GM21529 (cell line): Measurements from ENCODE around the gene PAK1.

Experiments
- ATAC-seq: cut with Tn5 transposase; IDR thresholded peaks from one replicate; pipeline ENCODE4 v1.9.1; 2021; ENCODE audit not compliant: unreplicated experiment

PAK1 gene

DNA sequence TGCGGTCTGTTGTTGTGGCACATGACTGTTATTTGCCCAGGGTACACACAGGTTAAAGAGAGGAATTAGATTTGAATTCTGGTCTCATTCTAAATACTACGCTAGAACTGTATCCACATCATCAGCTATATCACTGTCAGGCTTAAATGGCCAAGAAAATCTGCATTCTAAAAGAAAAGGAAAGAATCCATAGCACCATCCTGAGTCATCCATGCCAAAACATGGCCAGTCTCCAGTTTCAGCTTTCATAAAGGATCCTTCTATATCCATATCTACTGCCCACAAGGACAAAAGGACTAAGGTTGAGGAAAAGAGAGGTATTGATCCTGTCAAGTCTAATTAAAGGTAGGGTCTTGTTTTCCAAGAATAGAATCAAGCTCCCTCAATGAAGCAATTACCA lies 98.8 kb downstream of the PAK1 start:
- no peak for ATAC-seq

DNA sequence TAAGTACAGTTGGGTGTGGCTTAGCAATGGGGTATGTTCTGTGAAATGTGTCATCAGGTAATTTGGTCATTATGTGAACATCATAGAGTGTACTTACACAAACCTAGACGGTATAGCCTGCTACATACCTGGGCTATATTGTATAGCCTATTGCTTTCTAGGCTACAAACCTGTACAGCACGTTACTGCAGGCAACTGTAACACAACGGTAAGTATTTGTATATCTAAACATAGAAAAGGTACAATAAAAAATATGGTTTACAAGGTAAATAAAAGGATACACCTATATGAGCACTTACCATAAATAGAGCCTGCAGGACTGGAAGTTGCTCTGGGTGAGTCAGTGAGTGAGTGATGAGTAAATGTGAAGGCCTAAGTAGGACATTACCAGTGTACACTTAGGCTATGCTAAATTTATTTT lies 99.3 kb downstream of the PAK1 start:
- no peak for ATAC-seq

DNA sequence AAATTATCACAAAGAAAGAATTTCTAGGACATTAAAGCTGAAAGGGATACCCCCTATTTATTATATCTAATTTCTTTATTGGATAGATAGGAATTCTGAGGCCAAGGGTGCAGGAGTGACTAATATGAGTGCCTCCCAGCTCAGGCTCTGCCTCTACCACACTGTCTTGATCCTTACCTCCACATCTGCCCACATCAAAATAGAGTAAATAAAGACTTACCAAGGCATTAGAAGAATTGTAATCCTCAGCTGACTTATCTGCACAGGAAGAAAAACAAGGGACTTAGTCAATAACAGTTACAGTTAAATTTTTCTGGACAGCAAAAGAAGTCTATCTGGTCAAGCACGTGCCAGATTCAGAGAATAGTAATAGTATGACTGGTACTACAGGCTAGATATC lies 99.8 kb downstream of the PAK1 start:
- ATAC-seq, result no peak

DNA sequence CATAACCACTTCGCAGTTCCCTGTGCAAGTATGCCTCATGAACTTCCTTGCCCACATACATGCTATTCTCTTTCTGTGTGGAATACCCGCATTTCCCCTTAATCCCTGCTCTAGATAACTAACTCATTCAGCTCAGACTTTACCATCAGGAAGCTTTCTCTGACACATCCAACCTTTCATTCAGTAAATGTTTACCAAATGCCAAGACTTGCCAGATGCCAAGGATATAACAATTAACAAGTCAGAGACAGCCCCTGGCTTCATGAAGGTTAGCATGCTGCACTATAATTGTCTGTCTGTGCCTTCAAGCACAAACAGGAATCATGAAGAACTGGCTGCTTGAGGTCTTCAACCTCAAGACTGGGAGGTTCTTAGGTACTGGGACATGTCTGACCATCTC lies 101.2 kb downstream of the PAK1 start:
- ATAC-seq, result no peak

DNA sequence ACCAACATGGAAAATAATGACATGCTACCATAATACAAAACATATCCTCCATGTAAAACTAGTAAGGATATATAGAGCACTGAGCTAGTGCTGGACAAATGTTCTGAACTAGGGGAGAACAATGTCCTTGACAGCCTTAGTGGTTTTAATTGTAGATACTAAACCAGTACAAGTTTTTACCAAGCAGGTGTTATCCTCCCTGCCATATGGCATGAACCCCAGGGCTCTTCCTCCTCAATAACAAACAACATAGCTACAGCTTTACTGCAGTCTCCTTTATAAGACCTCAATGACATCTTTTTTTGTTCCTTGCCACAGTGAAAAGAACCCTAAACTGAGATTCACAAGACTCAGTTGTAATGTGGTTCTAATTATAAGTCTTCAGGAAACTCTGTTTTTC lies 102.2 kb downstream of the PAK1 start:
- no peak for ATAC-seq

DNA sequence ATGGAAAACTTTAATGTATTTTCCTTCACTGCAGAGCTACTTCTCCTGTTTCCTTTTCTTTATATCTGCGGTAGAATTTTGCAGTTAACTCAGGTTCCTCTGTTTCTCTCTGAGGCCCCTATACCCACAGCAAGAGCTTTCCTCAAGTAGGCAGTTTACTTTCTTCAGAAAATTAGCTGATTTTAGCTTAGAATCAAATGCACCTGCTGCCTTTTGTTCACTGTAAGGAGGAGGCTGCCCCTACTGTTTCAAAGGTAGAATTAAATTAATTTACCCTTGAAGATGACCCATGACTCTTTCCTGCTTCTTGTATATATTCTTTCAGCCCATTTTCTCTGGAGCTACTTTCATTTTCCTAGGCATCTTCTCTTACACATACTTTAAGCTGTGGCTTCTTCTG lies 103.7 kb downstream of the PAK1 start:
- ATAC-seq, result no peak

DNA sequence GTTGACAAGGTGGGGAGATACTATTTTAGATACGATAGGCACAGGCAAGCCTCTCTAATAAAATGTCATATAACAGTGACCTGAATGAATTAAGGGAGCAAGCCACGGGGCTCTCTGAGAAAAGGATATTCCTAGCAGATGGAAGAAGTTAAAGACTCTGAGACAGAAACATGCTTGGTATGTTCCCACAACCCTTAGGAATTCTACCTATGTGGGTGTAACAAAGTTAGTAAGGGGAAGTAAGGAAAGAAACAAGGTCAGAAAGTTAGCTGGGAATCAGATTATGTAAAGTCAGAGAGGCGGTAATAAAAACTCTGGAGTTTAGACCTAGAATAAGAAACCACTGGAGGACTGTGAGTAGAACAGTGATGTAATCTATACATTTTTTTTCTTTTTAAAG lies 112.7 kb downstream of the PAK1 start:
- no peak for ATAC-seq

DNA sequence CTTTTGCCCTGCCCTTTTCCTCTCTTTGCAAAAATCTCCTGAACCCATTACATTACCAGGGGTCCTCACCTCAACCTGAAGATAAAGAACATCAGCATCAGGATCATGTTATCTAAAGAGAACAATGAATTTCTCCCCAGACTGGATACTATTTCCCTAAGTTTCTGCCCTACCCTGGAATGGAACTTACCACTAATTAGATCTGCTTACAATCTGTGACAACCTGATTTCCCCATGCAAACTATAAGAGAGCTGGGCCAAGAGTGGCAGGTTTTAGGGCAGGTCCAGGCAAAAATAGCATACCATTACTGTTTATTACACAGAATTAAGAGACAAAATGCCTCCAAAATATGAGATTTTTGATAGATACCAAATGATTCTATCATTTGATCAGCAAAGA lies 114.4 kb downstream of the PAK1 start:
- no peak for ATAC-seq

DNA sequence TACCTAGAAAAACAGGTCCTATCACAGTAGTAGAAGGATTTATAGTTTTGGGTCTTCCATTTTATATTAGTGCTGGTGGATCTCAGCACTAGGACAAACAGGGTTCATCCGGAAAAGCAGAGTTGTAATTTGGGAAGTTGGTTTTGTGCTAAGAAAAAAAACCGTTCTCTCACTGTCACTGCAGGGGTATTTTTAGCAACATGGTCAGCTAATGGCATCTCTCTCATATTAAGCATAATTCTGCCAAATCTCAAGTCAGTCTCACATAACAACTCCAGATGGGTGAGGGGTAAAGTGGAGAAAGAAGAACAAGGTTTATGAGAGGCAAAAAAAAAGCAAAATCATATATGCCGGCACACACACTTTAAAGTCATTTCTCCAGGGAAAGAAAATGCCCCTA lies 120.8 kb downstream of the PAK1 start:
- ATAC-seq, result no peak

DNA sequence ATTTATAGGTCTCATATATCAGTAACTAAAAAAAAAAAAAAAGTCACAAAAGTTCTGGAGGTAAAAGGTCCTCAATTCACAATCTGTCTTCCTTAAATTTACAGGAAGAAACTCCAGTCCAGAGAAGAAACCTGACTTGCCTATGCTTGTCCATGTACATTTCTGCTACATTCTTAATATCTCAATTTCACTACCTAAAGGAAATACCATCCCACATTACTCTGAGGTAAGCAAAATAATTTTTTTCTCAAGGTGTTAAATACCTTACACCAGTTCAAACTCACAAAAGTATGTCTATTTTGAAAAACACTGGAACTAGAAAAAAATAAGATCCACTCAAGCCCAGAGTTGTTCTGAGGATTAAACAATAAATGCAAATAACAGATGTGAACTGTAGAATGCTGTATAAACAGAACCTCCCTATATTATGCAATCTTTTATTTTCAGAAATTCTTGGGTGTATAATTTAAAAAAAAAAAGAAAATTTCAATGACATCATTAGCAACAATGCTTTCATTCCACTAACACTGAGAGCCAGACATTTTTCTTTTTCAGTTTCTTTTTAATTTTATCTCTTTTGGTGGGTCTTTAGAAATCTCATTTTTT lies 122.5 kb downstream of the PAK1 start:
- ATAC-seq, result no peak

DNA sequence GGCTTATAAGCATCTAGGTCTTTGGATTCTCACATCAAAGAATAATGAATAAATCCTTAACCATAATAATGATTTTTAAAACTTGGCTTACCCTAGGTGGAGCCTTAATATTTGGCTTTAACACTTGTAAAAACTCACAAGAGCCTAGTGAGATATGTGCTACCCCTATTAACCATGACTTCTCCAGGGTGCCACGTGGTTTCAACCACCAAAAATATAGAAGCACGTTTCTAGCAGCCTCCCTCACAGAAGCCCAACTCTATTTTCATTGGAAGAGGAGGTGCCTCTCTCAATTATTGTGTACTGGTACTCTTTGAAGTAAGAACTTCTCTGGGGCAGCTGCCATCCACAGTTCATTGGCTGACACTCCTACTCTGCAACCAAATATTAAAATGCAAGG lies 125.9 kb downstream of the PAK1 start:
- ATAC-seq, result no peak

DNA sequence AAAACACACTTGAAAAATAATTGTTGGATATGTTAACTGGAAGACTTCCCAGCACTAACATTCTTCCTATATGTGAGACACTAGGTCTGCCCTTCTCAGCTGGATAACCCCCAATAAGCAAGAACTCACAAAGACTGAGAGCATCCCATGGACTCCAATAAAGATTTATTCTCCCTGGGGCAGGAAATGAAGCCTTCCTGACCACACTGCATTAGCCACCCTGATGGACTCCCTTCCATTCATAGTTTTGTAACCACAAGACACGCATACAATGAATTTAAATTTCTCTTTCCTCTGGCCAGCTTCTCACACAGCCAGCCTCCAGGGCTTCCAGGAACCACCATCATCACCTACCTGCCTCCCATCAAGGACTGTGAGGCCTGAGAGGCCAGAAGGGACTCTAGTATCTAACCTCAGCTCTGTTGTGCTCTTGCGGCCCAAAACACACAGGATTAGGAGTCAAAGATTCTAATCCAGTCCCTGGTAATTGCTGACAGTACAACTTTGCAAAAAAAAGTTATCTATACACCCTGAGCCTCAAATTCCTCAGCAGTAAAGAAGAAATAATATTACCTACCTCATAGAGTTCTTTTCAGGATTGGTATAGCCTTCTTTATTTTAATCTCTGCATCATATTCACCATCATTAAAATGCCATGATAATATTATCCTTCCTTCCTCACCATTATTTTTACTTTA lies 126.8 kb downstream of the PAK1 start:
- ATAC-seq, result no peak

DNA sequence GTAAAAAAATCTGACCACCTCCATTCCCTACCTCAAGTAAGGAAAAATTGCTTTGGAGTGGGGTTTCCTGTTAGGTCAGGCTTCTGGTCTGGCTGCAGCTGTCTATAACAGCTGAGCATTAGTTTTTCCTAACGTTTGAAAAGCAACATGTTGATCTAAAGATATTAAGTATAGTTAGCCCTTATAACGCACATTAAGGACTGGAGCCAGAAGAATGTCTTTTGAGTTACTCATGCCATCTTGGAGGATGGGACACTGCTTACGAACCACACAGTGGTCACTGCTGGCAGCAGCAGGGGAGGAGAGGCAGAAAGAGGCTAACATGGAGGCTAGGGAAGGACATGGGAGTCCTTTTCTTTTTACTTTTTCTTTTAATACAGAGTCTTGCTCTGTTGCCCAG lies 128.3 kb downstream of the PAK1 start:
- ATAC-seq, result no peak

DNA sequence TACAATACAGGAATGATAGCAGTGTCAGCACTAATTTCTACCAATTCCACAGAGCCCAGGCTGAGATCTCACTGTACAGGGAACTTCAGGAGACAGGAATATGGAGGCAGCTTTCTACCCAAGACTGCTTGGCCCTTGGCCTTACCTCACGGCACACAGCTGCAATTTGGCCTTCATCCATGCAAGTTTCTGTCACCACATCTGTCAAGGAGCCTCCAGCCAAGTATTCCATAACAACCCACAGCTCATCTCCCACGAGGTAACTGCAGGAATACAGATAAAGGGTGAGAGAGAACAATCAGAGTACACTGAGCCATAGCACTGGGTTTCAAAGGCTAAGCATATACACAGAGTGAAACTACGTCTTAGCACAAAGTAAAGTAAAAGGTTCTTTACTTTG lies 133.4 kb downstream of the PAK1 start:
- no peak for ATAC-seq

DNA sequence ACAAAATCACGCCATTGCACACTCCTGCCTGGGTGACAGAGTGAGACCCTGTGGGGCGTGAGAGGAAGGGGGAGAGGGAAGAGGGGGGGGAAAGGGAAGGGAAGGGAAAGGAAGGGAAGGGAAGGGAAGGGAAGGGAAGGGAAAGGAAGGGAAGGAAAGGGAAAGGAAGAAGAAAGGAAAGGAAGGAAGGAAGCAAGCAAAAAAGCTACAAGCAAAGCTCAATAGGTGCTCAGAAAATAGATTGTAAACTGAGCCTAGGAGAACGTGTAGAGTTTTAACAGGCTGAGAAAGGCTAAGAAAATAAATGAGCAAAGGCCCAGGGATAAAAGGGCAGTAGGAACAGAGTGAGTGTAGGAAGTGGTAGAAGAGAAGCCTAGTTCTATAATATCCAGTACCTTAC lies 141.6 kb downstream of the PAK1 start:
- no peak for ATAC-seq

DNA sequence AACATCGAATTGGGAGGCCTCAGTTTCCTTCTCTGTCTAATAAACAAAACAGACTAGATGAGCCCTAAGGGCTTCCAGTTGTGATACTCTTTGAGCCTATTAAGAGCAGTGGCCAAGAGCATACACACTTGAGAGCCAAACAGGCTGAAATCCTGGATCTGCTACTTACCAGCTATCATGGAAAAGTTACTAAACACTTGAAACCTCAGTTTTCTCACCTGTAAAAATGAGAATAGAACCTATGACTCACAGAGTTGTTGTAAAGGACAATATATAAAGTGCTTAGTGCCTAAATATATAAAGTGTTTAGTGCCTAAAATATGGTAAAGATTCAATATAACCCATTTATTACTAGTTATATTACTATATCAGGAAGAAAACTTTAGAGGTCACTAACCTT lies 148.7 kb downstream of the PAK1 start:
- ATAC-seq, result no peak

DNA sequence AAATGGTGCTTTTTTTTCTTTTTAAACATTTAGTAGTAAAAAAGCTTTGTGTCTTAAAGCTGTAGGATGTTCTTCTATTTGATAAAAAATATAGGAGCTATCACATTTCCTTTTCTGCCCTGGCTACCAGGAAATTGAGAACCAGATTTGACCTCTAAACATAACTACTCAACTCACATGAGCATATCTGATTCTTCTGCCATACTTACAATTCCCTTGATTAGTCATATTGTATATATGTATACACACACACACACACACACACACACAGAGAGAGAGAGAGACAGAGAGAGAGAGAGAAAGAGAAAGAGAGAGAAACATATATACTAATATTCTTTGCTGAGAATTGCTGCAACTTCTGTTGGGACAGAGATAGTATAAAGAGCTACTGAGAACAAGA lies 149.4 kb downstream of the PAK1 start:
- ATAC-seq, result no peak

DNA sequence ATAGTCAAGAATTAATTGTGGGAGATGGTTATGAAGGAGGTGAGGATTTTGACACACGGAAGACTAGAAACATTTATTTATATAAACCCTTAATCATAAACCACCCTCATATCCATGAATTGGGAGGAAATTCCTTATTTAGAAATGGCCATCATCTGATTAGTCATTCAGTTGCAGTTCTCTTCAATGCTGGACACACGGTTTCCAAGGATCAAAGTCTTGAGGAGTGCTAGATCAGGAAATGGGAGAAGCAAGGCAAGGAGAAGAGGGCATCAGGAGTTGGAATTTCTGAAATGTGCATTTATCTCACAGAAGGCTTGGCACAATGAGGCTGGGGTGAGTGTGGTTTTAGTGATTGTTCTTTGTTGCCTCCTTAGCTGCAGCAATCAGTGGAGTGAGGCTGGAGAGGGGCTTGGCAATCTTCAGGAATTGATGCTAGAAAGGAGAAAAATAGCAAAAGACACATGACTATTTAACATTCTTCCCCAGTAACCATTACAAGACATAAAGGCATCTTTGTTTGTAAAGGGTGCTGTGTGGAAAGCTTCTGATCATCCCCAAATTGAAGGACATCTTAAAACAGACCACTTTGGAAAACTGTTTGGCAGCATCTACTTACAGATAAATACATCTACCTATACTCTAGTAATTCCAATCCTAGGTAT lies 150.8 kb downstream of the PAK1 start:
- ATAC-seq, result no peak

DNA sequence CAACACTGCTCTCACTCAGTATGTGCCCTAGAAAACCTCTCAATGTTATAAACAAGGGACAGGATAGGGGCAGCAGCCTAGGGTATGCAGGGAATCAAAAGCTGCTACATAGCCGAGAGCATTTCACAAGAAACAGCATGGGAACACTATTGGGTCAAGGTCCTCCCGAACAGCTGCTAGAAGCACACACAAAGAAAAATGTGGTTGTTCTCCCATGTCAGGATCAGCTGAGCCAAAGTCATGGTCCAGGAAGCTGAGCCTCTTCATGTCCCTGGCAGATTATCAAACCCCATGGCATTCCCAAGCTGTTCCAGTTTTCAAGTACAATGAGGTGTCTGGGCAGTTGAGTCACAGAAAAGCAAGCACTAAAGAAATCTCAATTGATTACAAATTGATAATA lies 151.4 kb downstream of the PAK1 start:
- ATAC-seq, result no peak

DNA sequence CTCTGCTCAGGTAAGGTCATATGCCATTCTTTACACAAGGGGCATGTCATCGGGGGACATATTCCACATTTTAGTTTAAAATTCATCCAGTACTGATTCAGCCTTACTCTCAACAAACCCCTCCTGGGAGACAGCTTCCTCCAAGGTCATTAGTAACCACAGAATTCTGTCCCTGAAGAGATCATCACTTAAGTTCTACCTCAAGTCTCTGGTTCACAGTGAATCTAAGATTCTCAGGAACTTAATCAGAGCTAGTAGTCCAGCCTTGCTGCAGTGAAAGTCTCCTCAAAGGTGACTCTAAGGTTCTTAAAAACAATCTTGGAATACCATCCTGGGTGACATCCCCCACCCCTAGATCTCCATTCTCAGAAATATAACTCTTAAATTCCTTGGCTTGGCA lies 153.5 kb downstream of the PAK1 start:
- no peak for ATAC-seq

DNA sequence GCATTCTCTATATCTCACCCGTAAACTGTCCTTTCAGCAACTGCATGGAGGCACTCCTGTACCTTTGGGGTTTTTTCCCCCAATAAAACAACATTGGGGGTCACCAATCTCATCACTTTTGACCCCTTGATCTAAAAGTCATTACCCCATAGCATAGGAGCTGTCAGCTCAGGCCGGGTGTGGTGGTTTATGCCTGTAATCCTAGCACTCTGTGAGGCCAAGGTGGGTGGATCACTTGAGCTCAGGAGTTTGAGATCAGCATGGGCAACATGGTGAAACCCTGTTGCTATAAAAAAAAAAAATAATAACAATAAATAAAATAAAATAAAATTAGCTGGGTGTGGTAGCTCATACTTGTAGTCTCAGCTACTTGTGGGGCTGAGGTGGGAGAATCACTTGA lies 155.3 kb downstream of the PAK1 start:
- ATAC-seq, result no peak

DNA sequence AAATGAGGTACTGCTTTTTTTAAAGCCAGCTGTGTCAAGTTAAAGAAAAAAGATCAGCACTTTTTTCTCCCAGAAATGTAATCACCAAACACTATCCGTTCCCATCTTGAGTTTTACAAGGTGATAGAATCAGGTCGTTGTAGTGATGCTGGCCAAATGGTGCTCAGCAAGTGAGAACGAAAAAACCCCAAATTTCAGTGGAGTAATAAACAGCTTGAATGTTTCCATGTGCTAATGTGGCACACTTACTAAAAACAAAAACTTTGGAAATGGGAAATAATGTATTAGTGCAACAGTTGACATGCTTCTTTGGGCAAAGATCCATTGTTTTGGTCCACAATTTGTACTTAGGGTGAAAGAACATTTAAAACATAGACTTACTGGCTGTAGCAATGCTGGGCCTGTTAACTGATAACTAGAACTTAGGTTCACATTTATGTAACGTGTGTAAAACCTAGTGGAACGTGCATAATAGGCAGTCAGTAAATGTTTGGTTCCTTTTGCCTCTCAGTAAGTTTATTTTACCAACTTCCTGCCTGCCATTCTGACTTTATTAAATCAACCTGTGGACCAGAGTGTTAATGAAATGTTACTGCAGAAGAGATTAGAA lies 157.1 kb downstream of the PAK1 start:
- no peak for ATAC-seq
